DMS114 treated with DMSO at 0.1 percent for 48 hours (cell line): Measurements from ENCODE around the gene KLHL40.

Experiments
- DNase-seq: peaks from one replicate; lab custom pipeline; 2025; ENCODE audit not compliant: unreplicated experiment; lab: John Stamatoyannopoulos, UW

KLHL40 gene

DNA sequence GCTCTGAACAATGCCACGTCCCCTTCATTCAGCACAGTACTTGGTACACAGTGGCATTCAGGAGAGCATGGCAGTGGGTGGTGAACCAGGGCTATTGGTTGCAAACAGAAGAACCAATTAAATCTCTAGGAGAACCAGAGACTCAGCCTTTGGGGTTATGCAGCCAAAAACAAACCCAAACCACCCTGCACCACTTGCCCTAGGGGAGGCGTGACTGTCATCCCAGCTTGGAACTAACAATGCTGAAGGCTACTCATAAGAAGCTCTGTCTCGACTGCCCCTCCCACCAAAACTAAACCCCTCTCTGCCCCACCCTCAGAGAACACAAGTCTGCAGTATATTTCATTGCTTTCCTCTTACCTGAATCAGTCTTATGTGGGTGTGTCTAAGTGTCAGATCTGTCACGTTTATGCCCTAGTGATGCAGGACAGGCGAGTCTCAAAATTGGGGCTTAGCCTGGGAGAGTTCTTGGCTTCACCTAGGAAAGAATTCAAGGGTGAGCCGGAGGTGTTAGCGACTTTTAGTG is 15.2 kb upstream of the KLHL40 start:
- DNase-seq: no peak

GRCh38 chr3:42670670-42671069 is 14.7 kb upstream of the KLHL40 start:
- DNase-seq: no peak

- DNase-seq: no peak
Measured at GRCh38 chr3:42672515-42672914, 12.8 kb upstream of the KLHL40 start.

GRCh38 chr3:42673082-42673481 is 12.3 kb upstream of the KLHL40 start:
- DNase-seq: no peak

GRCh38 chr3:42674146-42674545 is 11.2 kb upstream of the KLHL40 start:
- no peak for DNase-seq

DNA sequence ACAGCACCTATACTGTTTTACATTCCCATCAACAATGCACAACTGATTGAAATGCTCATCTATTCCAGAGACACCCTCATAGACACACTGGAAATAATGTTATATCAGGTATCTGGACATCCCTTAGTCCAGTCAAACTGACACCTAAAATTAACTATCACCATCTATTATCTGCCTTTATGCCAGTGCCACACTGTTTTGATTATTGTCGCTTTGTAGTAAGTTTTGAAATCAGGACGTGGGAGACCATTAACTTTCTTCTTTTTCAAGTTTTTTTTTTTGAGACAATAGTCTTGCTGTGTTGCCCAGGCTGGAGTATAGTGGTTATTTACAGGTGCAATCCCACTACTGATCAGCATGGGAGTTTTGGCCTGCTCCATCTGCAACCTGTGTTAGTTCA is 9.4 kb upstream of the KLHL40 start:
- DNase-seq: no peak

DNA sequence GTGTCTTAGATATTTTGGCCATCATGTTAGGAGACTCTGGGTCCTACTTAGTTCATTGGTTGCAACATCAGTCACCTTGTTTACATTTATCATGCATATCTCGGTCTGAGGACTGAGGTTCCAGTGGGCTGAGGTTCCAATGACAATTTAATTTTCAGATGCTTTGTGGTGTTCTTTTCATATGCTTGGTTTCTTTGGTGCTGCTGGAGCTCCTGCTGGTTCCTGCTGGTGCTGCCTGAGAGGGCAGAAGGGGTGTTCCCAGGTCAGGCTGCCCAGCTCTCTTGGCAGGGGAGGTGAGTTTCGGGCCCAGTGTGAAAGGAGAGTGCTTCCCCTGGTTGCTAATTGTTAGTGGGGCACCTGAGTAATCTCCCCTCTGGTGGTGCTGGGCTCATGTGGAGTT is 6.9 kb upstream of the KLHL40 start:
- DNase-seq: no peak

DNA sequence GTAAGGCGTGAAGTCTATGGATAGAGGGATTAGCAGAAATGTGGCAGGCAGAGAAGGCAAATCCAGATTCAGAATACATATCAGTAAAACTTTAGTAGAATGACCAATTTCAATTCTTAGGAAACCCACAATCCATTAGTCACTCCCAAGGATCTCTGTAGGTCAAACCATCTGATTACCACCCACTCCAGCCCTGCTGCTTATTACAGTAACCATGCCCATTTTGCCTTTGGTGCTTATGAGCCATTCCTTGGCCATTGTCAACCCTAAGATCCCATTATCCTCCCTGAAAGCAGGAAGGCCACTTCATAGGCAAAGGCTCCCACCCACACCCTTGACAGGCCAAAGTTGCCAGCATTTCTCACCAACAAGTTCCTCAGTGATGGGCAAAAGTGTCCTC is 5.1 kb upstream of the KLHL40 start:
- no peak for DNase-seq

DNA sequence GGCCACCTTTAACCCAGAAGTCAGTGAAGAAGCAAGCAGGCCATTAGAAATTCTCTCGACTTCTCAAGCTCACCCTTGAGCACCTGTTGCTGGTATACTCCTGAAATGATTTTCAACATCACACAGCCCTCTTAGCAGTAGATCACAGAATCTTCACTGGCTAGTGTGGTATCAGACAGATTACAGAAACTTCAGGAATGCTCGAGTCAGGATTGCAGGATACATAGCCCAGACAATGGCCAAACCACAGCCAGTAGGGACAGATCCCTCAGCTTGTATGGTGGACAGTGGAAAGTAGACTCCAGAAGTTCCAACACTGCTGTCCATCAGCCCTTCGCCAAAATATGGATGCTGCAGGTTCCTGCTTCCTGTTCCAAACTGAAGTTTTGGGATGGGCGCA is 4.5 kb upstream of the KLHL40 start:
- no peak for DNase-seq

DNA sequence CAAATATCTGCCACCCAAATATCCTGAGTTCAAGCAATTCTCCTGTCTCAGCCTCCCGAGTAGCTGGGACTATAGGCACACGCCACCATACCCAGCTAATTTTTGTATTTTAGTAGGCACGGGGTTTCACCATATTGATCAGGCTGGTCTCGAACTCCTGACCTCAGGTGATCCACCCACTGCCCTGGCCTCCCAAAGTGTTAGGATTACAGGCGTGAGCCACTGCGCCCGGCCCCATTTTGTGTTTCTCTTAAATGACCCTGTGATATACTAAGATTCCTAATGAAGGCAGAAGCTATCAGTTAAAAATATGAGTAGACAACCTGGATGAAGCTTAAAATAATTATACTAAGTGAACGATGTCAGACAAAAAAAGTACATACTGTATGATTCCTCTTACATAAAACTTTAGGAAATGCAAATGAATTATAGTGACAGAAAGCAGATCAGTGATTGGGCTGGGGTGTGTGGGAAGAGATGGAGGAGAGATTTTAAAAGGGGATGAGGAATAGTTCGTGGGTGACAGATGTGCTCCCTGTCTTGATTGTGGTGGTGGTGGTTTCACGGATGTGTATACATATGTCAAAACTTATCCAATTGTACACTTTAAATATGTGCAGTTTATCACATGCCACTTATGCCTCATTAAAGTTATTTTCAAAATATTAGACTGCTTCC is 3.8 kb upstream of the KLHL40 start:
- DNase-seq: no peak

- no peak for DNase-seq
Measured at GRCh38 chr3:42682301-42683070, 2.9 kb upstream of the KLHL40 start.

GRCh38 chr3:42683875-42684598 is 1.3 kb upstream of the KLHL40 start:
- no peak for DNase-seq

DNA sequence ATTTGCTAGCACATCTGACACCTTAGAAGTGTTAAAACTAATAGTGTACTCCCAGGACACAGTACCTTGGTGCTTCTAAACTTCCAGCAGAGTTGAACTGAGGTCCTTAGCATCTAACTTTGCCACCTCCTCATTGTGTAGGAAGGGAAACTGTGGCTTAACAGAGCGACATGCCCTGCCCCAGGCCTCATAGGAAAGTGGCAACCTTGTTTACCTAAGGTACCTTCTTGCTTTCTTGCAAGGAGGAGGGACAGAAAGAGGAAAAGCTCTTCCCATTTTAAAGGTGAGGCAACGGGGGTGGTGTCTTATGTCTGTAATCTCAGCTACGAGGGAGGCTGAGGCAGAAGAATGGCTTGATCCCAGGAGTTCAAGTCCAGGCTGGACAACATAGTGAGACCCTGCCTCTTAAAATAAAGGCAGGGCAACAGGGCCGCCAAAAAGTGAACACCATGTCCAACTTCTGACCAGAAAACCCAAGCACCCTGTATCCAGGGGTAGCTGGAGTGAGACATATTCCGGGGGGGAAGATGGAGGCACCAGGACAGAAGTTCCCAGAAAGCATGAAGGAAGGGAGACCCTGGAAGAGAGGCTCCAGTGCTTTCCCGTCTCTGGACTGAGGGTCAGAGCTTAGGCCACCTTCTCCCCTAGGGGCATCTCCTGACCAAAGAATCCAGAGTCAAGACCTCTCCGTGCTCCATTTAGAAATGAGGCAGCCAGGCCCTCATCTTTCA is 540 bp upstream of the KLHL40 start:
- no peak for DNase-seq

DNA sequence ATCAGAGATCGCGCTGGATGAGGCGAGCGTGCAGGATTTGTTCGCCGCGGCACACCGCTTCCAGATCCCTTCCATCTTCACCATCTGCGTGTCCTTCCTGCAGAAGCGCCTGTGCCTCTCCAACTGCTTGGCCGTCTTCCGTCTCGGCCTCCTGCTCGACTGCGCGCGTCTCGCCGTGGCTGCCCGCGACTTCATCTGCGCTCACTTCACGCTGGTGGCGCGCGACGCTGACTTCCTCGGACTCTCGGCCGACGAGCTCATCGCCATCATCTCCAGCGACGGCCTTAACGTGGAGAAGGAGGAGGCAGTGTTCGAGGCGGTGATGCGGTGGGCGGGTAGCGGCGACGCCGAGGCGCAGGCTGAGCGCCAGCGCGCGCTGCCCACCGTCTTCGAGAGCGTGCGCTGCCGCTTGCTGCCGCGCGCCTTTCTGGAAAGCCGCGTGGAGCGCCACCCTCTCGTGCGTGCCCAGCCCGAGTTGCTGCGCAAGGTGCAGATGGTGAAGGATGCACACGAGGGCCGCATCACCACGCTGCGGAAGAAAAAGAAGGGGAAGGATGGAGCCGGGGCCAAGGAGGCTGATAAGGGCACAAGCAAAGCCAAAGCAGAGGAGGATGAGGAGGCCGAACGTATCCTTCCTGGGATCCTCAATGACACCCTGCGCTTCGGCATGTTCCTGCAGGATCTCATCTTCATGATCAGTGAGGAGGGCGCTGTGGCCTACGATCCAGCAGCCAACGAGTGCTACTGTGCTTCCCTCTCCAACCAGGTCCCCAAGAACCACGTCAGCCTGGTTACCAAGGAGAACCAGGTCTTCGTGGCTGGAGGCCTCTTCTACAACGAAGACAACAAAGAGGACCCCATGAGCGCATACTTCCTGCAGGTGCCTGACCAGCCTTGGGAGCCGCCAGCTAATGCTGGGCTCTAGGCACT is 819 bp downstream of the KLHL40 start:
- no peak for DNase-seq

- DNase-seq: no peak
Measured at GRCh38 chr3:42686832-42687650, 1.7 kb downstream of the KLHL40 start.

DNA sequence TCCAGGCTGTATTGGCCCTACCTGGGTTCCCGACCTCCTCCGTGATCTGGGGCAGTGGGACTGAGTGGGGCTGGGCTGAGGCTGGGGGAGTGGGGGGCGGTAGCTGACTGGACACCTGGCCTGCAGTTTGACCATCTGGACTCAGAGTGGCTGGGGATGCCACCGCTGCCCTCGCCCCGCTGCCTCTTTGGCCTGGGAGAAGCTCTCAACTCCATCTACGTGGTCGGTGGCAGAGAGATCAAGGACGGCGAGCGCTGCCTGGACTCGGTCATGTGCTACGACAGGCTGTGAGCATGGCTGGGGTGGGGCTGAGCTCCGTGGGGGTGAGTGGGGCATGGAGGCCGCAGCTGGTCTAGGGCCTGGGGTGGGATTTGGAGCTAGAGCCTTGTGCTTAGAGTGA is 2.7 kb downstream of the KLHL40 start:
- no peak for DNase-seq

GRCh38 chr3:42688487-42689420 is 3.4 kb downstream of the KLHL40 start:
- DNase-seq: no peak

- no peak for DNase-seq
Measured at GRCh38 chr3:42689421-42690014, 4.2 kb downstream of the KLHL40 start.
